HG02610 (cell line): ENCODE measurements around the gene RNASE11.
"Not testable (repeated sequence)": the region's sequence is repeated elsewhere in the genome, so short reads cannot be mapped to it uniquely, and the experiment has no call there.

Experiments used
- ATAC-seq: cut with Tn5 transposase; IDR thresholded peaks from one replicate; pipeline ENCODE4 v1.9.1; 2021; ENCODE audit warnings: mild to moderate bottlenecking, moderate library complexity; ENCODE audit not compliant: unreplicated experiment

The RNASE11 gene

GRCh38 chr14:20587489-20588154 is at the start of gene RNASE11:
RNASE11 (minus strand) TSS chr14:20588001.
- no peak for ATAC-seq

GRCh38 chr14:20632831-20633691 is 45.3 kb upstream of the RNASE11 start:
- peak; percentile 75 for ATAC-seq

GRCh38 chr14:20632448-20632830 is 44.6 kb upstream of the RNASE11 start:
- peak; percentile 10 for ATAC-seq

GRCh38 chr14:20631880-20632389 is 44.1 kb upstream of the RNASE11 start:
- no peak for ATAC-seq

- ATAC-seq = no peak
These were observed 43.5 kb upstream of the RNASE11 start for GRCh38 chr14:20631023-20631879.

- no peak for ATAC-seq
These were observed 42.7 kb upstream of the RNASE11 start for GRCh38 chr14:20630340-20631022.

- ATAC-seq = no peak
These were observed 40.5 kb upstream of the RNASE11 start for GRCh38 chr14:20628063-20628854.

- ATAC-seq = no peak
These were observed 39.7 kb upstream of the RNASE11 start for GRCh38 chr14:20627346-20628027.

- no peak for ATAC-seq
These were observed 38.5 kb upstream of the RNASE11 start for GRCh38 chr14:20626274-20626673.

GRCh38 chr14:20624495-20625070 is 36.8 kb upstream of the RNASE11 start:
- ATAC-seq = peak; percentile 35

GRCh38 chr14:20623798-20624197 is 36.0 kb upstream of the RNASE11 start:
- ATAC-seq = no peak

GRCh38 chr14:20622816-20623291 is 35.1 kb upstream of the RNASE11 start:
- no peak for ATAC-seq

- no peak for ATAC-seq
These were observed 33.1 kb upstream of the RNASE11 start for GRCh38 chr14:20620798-20621478.

GRCh38 chr14:20619688-20620087 is 31.9 kb upstream of the RNASE11 start:
- not testable (repeated sequence) for ATAC-seq

- no peak for ATAC-seq
These were observed 30.5 kb upstream of the RNASE11 start for GRCh38 chr14:20618271-20618749.

- no peak for ATAC-seq
These were observed 29.6 kb upstream of the RNASE11 start for GRCh38 chr14:20617138-20618003.

- ATAC-seq = no peak
These were observed 28.2 kb upstream of the RNASE11 start for GRCh38 chr14:20615996-20616395.
